Uterus (tissue), 2 donors: ENCODE data around the gene OSR1.

Experiments
- CTCF ChIP-seq, 4 experiments: fragments of 200-600 bp in 2 of 4; fragments of 450-650 bp in 2 of 4; sonication (generic) in 2 of 4; IDR thresholded peaks; one replicate each; pipeline ENCODE4 v1.5.1; 2016 to 2019; ENCODE audit warnings: antibody characterized with exemption in 4 of 4, mild to moderate bottlenecking in 2 of 4, moderate library complexity in 1 of 4
- POLR2A ChIP-seq, 2 donors: fragments of 450-650 bp; IDR thresholded peaks; one replicate each; pipeline ENCODE4 v1.6.1; 2016; ENCODE audit warnings: antibody characterized with exemption in 2 of 2, mild to moderate bottlenecking in 1 of 2, moderate library complexity in 1 of 2

GRCh38 chr2:19320813-19321212 is 37.6 kb downstream of the OSR1 start:
- TF ChIP-seq CTCF (IDR thresholded peaks at IDR 0.05) (no peak), POLR2A (IDR thresholded peaks at IDR 0.05) (no peak)
